GM21717 (cell line): ENCODE measurements around the gene CFAP91.

Experiments
- ATAC-seq: cut with Tn5 transposase; IDR thresholded peaks from one replicate; pipeline ENCODE4 v1.9.1; 2021; ENCODE audit warnings: mild to moderate bottlenecking, moderate library complexity; ENCODE audit not compliant: unreplicated experiment

The CFAP91 gene

DNA sequence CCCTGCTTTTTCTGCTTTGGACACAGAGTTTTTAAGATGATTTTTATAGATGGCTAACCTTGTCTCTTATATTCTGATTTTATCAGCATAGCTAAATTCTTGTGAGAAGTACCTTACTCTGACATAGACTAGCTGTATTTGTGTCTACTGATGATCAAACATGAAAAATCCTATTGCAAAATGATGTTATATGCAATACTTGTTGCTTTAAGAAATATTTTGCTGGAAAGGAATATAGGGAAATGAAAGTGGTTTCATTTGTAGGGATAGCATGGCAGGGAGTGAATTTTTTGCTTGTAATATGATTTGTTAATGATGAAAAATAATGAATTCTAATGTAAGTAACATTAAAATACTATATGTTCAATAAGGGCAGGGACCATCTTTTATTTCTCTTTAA, 35.9 kb downstream of the CFAP91 start:
- ATAC-seq: no peak

DNA sequence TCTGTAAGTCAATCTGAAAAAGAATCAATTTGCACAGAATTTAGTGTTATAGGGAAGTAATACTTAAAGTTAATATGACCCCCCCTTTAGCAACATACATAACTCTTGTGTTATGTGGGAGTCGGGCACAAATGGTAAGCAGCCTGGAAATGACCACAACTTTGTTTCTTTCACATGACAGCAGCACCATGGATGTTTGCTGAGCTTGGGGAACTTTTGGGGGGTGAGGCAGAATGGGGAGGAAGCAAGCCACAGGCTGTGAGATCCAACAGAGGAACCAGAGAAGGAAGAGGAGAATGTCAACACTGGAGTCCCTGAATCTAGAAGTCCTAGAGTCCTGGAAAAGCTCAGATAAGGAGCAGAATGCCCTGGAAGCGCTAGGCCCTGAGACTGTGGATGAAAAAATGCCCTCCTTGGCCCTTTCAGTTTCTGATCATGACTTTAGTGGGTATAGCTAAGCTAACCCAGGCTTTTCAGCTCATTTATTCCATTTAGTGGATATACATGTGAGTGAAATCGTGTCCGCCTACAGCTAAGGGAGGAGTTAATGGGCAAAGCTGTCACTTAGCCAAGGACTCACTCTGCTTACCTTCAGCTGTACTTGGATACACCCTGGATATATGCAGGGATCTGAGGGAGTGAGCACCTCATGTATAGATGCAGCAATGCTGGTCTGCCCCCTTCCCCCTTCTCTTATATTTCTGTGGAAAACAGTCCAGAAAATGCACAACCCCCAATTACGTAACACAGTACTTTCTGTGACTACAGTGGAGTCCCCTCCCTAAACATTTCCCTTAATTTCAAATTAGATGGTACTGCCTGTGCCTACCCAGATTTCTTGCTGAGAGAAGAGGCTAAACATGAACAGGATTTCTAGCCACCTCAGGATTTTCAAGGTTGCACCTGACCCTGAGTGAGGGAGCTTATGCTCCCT, 39.1 kb downstream of the CFAP91 start:
- no peak for ATAC-seq

DNA sequence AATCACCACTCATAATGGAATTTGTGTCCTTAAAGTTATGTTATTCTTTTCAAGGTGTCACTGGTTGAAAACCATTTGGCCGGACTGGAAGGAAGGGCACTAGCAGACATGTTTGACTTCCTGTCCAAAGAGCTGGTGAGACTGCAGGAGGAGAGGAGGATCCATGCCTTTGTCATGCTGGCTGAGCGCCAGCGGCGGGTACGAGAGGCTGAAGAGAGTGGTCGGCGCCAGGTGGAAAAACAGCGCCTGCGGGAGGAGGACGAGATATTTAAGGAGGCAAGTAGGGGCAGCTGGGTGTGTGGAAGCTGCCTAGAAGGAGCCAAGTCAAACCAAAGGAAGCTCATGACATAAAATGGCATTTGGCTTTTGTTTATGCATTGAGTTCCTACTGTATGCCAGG, 41.1 kb downstream of the CFAP91 start:
- no peak for ATAC-seq

DNA sequence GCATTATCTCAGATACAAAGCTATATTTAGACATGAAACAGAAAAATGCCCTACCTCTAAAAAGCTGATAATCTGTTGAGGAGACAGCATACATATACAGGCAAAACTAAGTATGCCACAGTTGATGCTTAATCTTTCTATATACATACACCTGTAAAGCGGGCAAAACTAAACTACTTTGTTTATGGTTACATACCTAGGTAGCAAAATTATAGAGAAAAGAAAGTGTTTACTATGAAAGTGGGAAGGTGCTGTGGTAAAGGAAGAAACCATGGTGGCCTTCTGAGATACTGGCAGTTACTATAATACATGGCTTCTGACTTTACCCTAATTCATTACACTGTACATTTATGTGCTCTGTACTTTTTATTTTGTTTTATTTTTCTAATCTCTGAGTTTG, 43.1 kb downstream of the CFAP91 start:
- ATAC-seq: no peak

DNA sequence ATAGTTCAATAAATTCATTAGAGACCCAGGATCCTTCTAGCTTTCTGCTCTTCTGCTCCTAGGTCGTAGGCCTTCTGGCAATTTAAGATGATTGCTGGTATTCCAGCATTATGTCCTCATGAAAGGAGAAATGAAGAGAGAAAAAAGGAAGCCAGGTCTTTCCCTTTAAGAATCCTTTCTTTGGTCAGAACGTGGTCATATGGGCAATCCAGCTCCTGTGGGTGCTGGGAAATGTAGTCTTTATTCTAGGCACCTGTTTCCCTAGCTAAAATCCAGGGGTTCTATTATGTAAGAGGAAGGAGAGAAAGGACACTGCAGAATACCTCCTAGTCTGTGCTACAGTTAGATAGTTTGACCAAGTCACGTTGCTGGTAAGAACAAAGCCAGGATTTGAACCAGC, 43.6 kb downstream of the CFAP91 start:
- ATAC-seq: no peak

DNA sequence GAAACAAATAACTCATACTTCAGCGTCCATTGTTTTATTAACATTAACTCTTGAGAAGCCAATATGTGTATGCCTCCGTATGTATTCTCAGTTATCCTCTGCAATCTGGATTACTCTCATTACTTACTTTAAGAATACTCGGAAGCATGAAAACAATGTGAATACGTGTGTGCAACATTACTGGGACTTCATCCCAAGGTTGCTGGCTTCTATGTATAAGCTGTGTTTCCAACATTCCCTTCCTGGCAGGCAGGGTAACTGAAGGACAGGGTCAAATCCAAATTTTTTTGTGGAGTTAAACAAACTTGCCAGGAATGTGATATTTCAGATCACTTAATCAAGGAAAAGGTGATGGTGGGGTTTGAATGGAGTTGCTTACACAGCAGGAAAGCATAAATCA, 44.5 kb downstream of the CFAP91 start:
- ATAC-seq: no peak

DNA sequence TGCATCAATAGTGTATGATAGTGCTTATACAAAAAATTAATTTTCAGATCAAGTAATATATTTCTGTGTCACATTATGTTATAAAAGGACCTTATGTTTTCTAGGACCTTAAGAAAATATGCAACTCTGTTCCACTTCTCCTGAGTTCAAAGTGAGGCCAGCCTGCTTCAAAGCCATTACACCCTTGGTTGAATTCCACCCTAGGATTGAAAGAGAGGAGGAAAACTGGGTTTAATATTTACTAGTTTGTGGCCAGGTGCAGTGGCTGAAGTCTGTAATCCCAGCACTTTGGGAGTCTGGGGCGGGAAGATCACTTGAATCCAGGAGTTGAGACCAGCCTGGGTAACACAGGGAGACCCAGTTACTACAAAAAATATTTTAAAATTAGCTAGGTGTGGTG, 46.2 kb downstream of the CFAP91 start:
- ATAC-seq: no peak

DNA sequence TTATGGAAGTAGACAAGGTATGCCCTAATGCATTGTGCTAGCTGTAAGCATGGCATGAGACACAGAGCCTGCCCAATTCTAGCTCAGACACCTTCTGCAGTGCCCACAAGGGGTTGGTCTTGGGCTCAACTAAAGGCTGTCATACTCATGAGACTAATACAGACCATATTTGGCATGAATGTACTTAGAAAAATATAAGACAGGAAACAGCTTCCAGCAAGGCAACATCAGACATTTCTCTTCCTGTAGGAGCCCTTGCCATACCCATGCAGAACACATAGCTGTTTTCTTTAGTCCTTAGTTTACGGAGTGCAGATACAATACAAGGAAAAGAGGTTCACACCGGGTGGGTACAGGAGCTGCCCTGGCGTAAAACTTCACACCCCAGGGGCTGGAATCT, 48.6 kb downstream of the CFAP91 start:
- no peak for ATAC-seq
